Nephron progenitor cell (in vitro differentiated cells): ENCODE data around the gene ZDHHC14.
"Not testable (repeated sequence)": the region's sequence is repeated elsewhere in the genome, so short reads cannot be mapped to it uniquely, and the experiment has no call there.

Experiments used
- DNase-seq: peaks from one replicate; pipeline ENCODE4 v3.0.0; 2021
- H3K27ac Mint-ChIP-seq: 2 replicates; pipeline ENCODE4 v1.8.0; 2021; ENCODE audit warnings: mild to moderate bottlenecking, moderate library complexity, mixed read lengths
- H3K27me3 Mint-ChIP-seq: 2 replicates; pipeline ENCODE4 v1.8.0; 2021; ENCODE audit warnings: mild to moderate bottlenecking, low read depth, mixed read lengths; ENCODE audit not compliant: poor library complexity
- H3K36me3 Mint-ChIP-seq: 2 replicates; pipeline ENCODE4 v1.8.0; 2021; ENCODE audit warnings: low read depth, mixed read lengths
- H3K4me1 Mint-ChIP-seq: 2 replicates; pipeline ENCODE4 v1.8.0; 2021; ENCODE audit warnings: mixed read lengths
- H3K4me3 Mint-ChIP-seq: 2 replicates; pipeline ENCODE4 v1.8.0; 2021; ENCODE audit warnings: mild to moderate bottlenecking, moderate library complexity, mixed read lengths
- H3K9me3 Mint-ChIP-seq: 2 replicates; pipeline ENCODE4 v1.8.0; 2021; ENCODE audit warnings: mild to moderate bottlenecking, moderate library complexity, mixed read lengths
- TF ChIP-seq, protein P1 (sequence below): fragments of 200-600 bp; sonication (generic); IDR thresholded peaks from 2 replicates; pipeline ENCODE4 v1.5.0; 2021; ENCODE audit warnings: antibody characterized with exemption

Gene ZDHHC14

DNA sequence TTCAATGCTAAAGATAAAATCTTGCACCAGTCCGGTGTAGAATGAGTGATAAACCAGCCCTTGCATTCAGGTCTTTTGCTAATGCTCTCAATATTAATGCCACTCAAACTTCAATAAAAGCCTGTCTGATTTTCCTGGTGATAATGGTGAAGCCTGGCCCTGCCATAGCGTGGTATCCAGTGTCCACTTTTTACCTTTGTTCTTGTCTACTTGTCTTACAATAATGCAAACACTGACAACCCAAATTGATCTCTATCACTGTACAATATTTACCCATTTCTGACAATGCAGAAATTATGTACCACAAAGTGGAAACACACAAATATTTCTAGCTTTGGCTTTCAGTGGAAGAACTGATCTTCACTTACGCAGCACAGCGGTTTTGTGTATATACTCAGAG, 189.1 kb downstream of the ZDHHC14 start:
- Mint-ChIP-seq H3K4me1 (peaks cover 4% of the 10 kb centered on the region), H3K27me3 (no peaks in the 10 kb centered on the region), H3K27ac (no peak overlapping the region), H3K36me3 (no peaks in the 10 kb centered on the region), H3K9me3 (peaks cover 12% of the 10 kb centered on the region), H3K4me3 (no peak overlapping the region)
- no peak for DNase-seq
- TF ChIP-seq, protein P1, sequence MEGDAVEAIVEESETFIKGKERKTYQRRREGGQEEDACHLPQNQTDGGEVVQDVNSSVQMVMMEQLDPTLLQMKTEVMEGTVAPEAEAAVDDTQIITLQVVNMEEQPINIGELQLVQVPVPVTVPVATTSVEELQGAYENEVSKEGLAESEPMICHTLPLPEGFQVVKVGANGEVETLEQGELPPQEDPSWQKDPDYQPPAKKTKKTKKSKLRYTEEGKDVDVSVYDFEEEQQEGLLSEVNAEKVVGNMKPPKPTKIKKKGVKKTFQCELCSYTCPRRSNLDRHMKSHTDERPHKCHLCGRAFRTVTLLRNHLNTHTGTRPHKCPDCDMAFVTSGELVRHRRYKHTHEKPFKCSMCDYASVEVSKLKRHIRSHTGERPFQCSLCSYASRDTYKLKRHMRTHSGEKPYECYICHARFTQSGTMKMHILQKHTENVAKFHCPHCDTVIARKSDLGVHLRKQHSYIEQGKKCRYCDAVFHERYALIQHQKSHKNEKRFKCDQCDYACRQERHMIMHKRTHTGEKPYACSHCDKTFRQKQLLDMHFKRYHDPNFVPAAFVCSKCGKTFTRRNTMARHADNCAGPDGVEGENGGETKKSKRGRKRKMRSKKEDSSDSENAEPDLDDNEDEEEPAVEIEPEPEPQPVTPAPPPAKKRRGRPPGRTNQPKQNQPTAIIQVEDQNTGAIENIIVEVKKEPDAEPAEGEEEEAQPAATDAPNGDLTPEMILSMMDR: no peak

- TF ChIP-seq, protein P1: no peak
- Mint-ChIP-seq H3K36me3 (no peaks in the 10 kb centered on the region), H3K4me3 (no peak overlapping the region), H3K27me3 (no peaks in the 10 kb centered on the region), H3K27ac (no peak overlapping the region), H3K4me1 (peaks cover 4% of the 10 kb centered on the region), H3K9me3 (peaks cover 12% of the 10 kb centered on the region)
- DNase-seq: no peak
Observed at GRCh38 chr6:157570752-157571151, 189.8 kb downstream of the ZDHHC14 start.

- Mint-ChIP-seq H3K27me3 (no peaks in the 10 kb centered on the region), H3K9me3 (peaks cover 12% of the 10 kb centered on the region), H3K27ac (no peak overlapping the region), H3K4me1 (peaks cover 4% of the 10 kb centered on the region), H3K4me3 (no peak overlapping the region), H3K36me3 (no peaks in the 10 kb centered on the region)
- TF ChIP-seq, protein P1: no peak
- no peak for DNase-seq
Observed at GRCh38 chr6:157571269-157571668, 190.3 kb downstream of the ZDHHC14 start.

DNA sequence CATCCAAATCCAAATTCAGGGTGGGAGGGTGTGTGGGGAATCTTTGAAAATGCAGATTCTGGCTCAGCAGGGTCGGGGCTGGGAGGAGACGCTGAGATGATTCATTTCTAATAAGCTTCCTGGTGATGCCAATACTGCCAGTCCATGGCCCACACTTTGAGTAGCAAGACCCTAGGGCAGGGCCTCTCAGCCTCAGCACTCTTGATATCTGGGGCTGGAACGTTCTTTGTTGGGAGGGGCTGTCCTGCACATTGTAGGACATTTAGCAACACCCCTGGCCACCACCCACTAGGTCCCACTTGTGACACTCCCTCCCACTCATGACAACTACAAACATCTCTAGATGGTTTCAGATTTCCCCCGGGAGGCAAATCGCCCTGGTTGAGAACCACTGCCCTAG, 191.0 kb downstream of the ZDHHC14 start:
- DNase-seq: no peak
- Mint-ChIP-seq H3K36me3 (no peaks in the 10 kb centered on the region), H3K27ac (no peak overlapping the region), H3K4me3 (no peak overlapping the region), H3K9me3 (peaks cover 12% of the 10 kb centered on the region), H3K27me3 (no peaks in the 10 kb centered on the region), H3K4me1 (peaks cover 4% of the 10 kb centered on the region)
- TF ChIP-seq, protein P1: no peak

DNA sequence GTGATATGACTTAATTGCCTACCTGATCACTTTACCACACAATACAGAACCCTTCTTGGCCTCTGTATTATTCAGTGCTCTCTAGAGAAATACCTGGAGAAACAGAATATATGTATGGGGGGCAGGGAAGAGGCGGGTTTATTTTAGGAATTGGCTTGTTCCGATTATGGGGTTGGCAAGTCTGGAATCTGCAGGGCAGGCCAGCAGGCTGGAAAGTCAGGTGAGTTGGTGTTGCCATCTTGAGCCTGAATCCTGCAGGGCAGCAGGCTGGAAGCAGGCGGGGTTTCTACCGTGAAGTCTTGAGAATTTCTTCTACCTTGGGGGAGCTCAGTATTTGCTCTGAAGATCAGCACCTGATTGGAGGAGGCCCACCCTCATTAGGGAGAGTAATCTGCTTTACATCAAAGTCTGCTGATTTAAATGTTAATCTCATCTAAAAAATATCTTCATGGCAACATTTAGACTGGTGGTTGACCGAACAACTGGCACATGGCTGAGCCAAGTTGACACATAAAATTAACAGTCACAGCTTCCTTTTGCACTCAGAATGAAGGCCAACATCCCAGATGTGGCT, 193.9 kb downstream of the ZDHHC14 start:
- TF ChIP-seq, protein P1: no peak
- no peak for DNase-seq
- H3K36me3 Mint-ChIP-seq: no peaks in the 10 kb centered on the region
- peaks cover 4% of the 10 kb centered on the region for H3K4me1 Mint-ChIP-seq
- H3K9me3 Mint-ChIP-seq: peaks cover 16% of the 10 kb centered on the region
- no peaks in the 10 kb centered on the region for H3K27me3 Mint-ChIP-seq
- H3K4me3 Mint-ChIP-seq: no peak overlapping the region
- H3K27ac Mint-ChIP-seq: no peak overlapping the region

- Mint-ChIP-seq H3K9me3 (peaks cover 21% of the 10 kb centered on the region), H3K27me3 (no peaks in the 10 kb centered on the region), H3K4me1 (peaks cover 4% of the 10 kb centered on the region), H3K4me3 (no peak overlapping the region), H3K36me3 (no peaks in the 10 kb centered on the region), H3K27ac (peak overlapping the region; percentile 23)
- no peak for DNase-seq
- TF ChIP-seq, protein P1: no peak
Observed at GRCh38 chr6:157575436-157576145, 194.6 kb downstream of the ZDHHC14 start.

GRCh38 chr6:157576991-157577390, 196.0 kb downstream of the ZDHHC14 start:
- not testable (repeated sequence) for H3K27me3 Mint-ChIP-seq, DNase-seq, H3K27ac Mint-ChIP-seq, H3K4me3 Mint-ChIP-seq, H3K4me1 Mint-ChIP-seq, H3K36me3 Mint-ChIP-seq
- H3K9me3 Mint-ChIP-seq: peaks cover 21% of the 10 kb centered on the region

- not testable (repeated sequence) for H3K27ac Mint-ChIP-seq, H3K4me1 Mint-ChIP-seq, H3K4me3 Mint-ChIP-seq, H3K36me3 Mint-ChIP-seq, DNase-seq, H3K27me3 Mint-ChIP-seq
- H3K9me3 Mint-ChIP-seq: peaks cover 34% of the 10 kb centered on the region
Observed at GRCh38 chr6:157578527-157578926, 197.5 kb downstream of the ZDHHC14 start.
